GM23338 (cell line): ENCODE data around the gene TCERG1L. TPM values are rescaled to one million over a fixed set of nuclear protein-coding genes. Genes with fewer than 3 reads are reported as not detected.

Experiments used
- ATAC-seq: fragments of 200-7000 bp; cut with Tn5 transposase; 3 replicates; pipeline ENCODE4 v1.9.1; 2020
- DNase-seq: peaks from one replicate; pipeline ENCODE4 v3.0.0-alpha.2; 2015; ENCODE audit warnings: low spot score
- H2AFZ ChIP-seq: fragments of 200-600 bp; sonication (generic); 2 replicates; pipeline ENCODE4 v1.8.0; 2016; ENCODE audit warnings: antibody characterized with exemption, mild to moderate bottlenecking, moderate library complexity
- H3F3A ChIP-seq: fragments of 200-600 bp; sonication (generic); replicated peaks from 2 replicates; pipeline ENCODE4 v1.8.0; 2017; ENCODE audit warnings: antibody characterized with exemption, mixed run types, low read depth
- H3K27ac ChIP-seq: fragments of 200-600 bp; sonication (generic); 2 replicates; pipeline ENCODE4 v1.6.1; 2016; ENCODE audit warnings: low read depth
- H3K27me3 ChIP-seq: fragments of 200-600 bp; sonication (generic); 2 replicates; pipeline ENCODE4 v1.8.0; 2016; ENCODE audit warnings: mild to moderate bottlenecking, mixed run types, moderate library complexity; ENCODE audit not compliant: insufficient read depth
- H3K36me3 ChIP-seq: fragments of 200-600 bp; sonication (generic); 2 replicates; pipeline ENCODE4 v1.8.0; 2016; ENCODE audit warnings: mild to moderate bottlenecking; ENCODE audit not compliant: insufficient read depth
- H3K4me1 ChIP-seq: fragments of 200-600 bp; sonication (generic); 2 replicates; pipeline ENCODE4 v1.8.0; 2016; ENCODE audit warnings: mild to moderate bottlenecking, moderate library complexity; ENCODE audit not compliant: insufficient read depth
- H3K4me2 ChIP-seq: fragments of 200-600 bp; sonication (generic); 2 replicates; pipeline ENCODE4 v1.7.1; 2017; ENCODE audit warnings: mixed run types
- H3K4me3 ChIP-seq: fragments of 200-600 bp; sonication (generic); 2 replicates; pipeline ENCODE4 v1.6.1; 2016; ENCODE audit warnings: mixed run types
- H3K79me2 ChIP-seq: fragments of 200-600 bp; sonication (generic); replicated peaks from 2 replicates; pipeline ENCODE4 v1.8.0; 2017; ENCODE audit warnings: mild to moderate bottlenecking; ENCODE audit not compliant: insufficient read depth
- H3K9me2 ChIP-seq: fragments of 200-600 bp; sonication (generic); 2 replicates; pipeline ENCODE4 v1.8.0; 2017; ENCODE audit not compliant: insufficient read depth
- H4K20me1 ChIP-seq: fragments of 200-600 bp; sonication (generic); replicated peaks from 2 replicates; pipeline ENCODE4 v1.8.0; 2017; ENCODE audit warnings: mild to moderate bottlenecking; ENCODE audit not compliant: insufficient read depth
- H3K27ac Mint-ChIP-seq: 2 replicates; pipeline ENCODE4 v1.8.0; 2020; ENCODE audit warnings: inconsistent platforms, mild to moderate bottlenecking, moderate library complexity, mixed read lengths
- H3K27me3 Mint-ChIP-seq: 3 replicates; pipeline ENCODE4 v1.8.0; 2022; ENCODE audit warnings: low read depth, mild to moderate bottlenecking, moderate library complexity, mixed read lengths, inconsistent platforms; ENCODE audit not compliant: insufficient read depth, poor library complexity
- H3K36me3 Mint-ChIP-seq: 3 replicates; pipeline ENCODE4 v1.8.0; 2021; ENCODE audit warnings: low read depth, mild to moderate bottlenecking, inconsistent platforms, moderate library complexity, mixed read lengths
- H3K4me1 Mint-ChIP-seq: 3 replicates; pipeline ENCODE4 v1.8.0; 2020; ENCODE audit warnings: mild to moderate bottlenecking, inconsistent platforms, mixed read lengths
- H3K4me3 Mint-ChIP-seq: 3 replicates; pipeline ENCODE4 v1.8.0; 2021; ENCODE audit warnings: moderate library complexity, mild to moderate bottlenecking, inconsistent platforms, mixed read lengths
- H3K9me3 Mint-ChIP-seq: 3 replicates; pipeline ENCODE4 v1.8.0; 2020; ENCODE audit warnings: moderate library complexity, mild to moderate bottlenecking, inconsistent platforms, mixed read lengths
- CREB1 ChIP-seq: fragments of 250-450 bp; sonication (Bioruptor Pico); IDR thresholded peaks from 2 replicates; pipeline ENCODE4 v1.5.0; 2020; ENCODE audit warnings: low read depth, mild to moderate bottlenecking, moderate library complexity
- EZH2 ChIP-seq: fragments of 200-600 bp; sonication (generic); IDR thresholded peaks from one replicate; pipeline ENCODE4 v1.8.0; 2017; ENCODE audit warnings: antibody characterized with exemption, mild to moderate bottlenecking, low read depth; ENCODE audit not compliant: unreplicated experiment
- EZH2phosphoT487 ChIP-seq: fragments of 200-600 bp; sonication (generic); IDR thresholded peaks from one replicate; pipeline ENCODE4 v1.8.1; 2018; ENCODE audit warnings: antibody characterized with exemption; ENCODE audit not compliant: unreplicated experiment
- JUNB ChIP-seq: IDR thresholded peaks from one replicate; pipeline ENCODE4 v1.6.1; 2016; ENCODE audit warnings: antibody characterized with exemption; ENCODE audit not compliant: unreplicated experiment
- NANOG ChIP-seq: IDR thresholded peaks from 2 replicates; pipeline ENCODE4 v1.6.1; 2016; ENCODE audit warnings: antibody characterized with exemption, borderline replicate concordance
- POLR2AphosphoS5 ChIP-seq: IDR thresholded peaks from 2 replicates; pipeline ENCODE4 v1.6.1; 2016; ENCODE audit warnings: antibody characterized with exemption, low read depth
- STAT1 ChIP-seq: IDR thresholded peaks from one replicate; pipeline ENCODE4 v1.6.1; 2016; ENCODE audit warnings: antibody characterized with exemption; ENCODE audit not compliant: unreplicated experiment
- ZNF114 ChIP-seq: fragments of 250-450 bp; sonication (Bioruptor Pico); IDR thresholded peaks from 2 replicates; pipeline ENCODE4 v1.5.0; 2020; ENCODE audit warnings: mild to moderate bottlenecking, moderate library complexity
- ZNF331 ChIP-seq: fragments of 250-450 bp; sonication (Bioruptor Pico); IDR thresholded peaks from 2 replicates; pipeline ENCODE4 v1.5.0; 2020; ENCODE audit warnings: low read depth, mild to moderate bottlenecking, moderate library complexity
- polyA plus RNA-seq: library from polyadenylated mRNA; unstranded; fragments of >200 nt; fragmentation: Nextera tagmentation; extraction: Ambion mirVana; gene quantifications from 2 replicates; pipeline ENCODE4 v1.2.1, GENCODE V29; 2016
- total RNA-seq: library from RNA; depleted of rRNA; stranded (reverse); fragments of >200 nt; shearing (Covaris generic); gene quantifications from 2 replicates; pipeline ENCODE4 v1.2.3, GENCODE V29; 2014
- TF ChIP-seq, protein P1 (sequence below): IDR thresholded peaks from one replicate; pipeline ENCODE4 v1.6.1; 2018; ENCODE audit warnings: antibody characterized with exemption; ENCODE audit not compliant: unreplicated experiment
- TF ChIP-seq, protein P2 (sequence below), 2 experiments: fragments of 200-600 bp in 1 of 2; sonication (generic) in 1 of 2; conservative IDR thresholded peaks; 2 replicates each; pipeline versions ENCODE4 v1.5.1 to v1.6.1; 2016 to 2017; ENCODE audit warnings: antibody characterized with exemption in 2 of 2, low read depth in 2 of 2, mild to moderate bottlenecking in 2 of 2, moderate library complexity in 1 of 2
- TF ChIP-seq, protein P3 (sequence below): fragments of 250-450 bp; sonication (Bioruptor Pico); IDR thresholded peaks from 2 replicates; pipeline ENCODE4 v1.5.0; 2020; ENCODE audit warnings: mild to moderate bottlenecking, moderate library complexity
- TF ChIP-seq, protein P4 (sequence below): IDR thresholded peaks from 2 replicates; pipeline ENCODE4 v1.6.1; 2016; ENCODE audit warnings: antibody characterized with exemption

Gene TCERG1L
- total and polyA plus RNA-seq, 2 experiments from 2014 or later: 3.9 to 5.5 TPM

DNA sequence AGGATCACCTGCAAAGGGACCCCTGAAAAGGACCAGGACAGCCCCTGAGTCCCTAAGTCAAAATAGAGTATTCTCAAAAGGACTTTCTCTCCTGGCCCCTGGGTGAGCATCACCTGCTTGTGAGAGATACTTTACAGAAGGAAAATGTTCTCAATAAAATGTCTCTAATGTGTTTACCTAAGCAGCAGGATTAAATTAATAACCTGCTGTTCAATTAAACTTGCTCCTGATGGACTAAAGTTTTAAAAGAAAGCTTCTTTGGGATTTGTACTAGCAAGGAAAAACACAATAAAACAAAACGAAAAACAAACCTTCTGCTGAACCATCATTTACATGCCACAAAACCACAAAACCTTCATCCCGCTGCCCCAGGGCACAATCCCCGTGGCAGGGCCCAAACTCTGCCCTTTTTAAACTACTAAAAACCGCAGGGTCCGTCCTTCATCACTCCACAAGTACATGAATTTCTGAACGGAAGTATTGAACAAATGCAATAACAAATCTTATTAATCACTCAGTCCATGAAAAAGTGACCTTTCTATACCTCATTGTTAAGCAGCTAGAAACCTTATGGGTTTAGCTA is 197.7 kb downstream of the TCERG1L start:
- Histone ChIP-seq H3K4me3 (no peak overlapping the region), H3K36me3 (no peaks in the 10 kb centered on the region), H3K27me3 (no peaks in the 10 kb centered on the region), H3K27ac (no peak overlapping the region), H3K4me1 (no peaks in the 10 kb centered on the region), H3K4me2 (no peak overlapping the region), H4K20me1 (no peaks in the 10 kb centered on the region), H3F3A (no peaks in the 10 kb centered on the region), H2AFZ (no peak overlapping the region), H3K79me2 (no peaks in the 10 kb centered on the region), H3K9me2 (no peaks in the 10 kb centered on the region)
- no peak overlapping the region for H3K27ac Mint-ChIP-seq
- H3K9me3 Mint-ChIP-seq: peaks cover 47% of the 10 kb centered on the region
- H3K4me1 Mint-ChIP-seq: peaks cover 5% of the 10 kb centered on the region; the same call in 1 of the 3 replicates
- H3K36me3 Mint-ChIP-seq: peaks cover 6% of the 10 kb centered on the region
- H3K27me3 Mint-ChIP-seq: peaks cover 4% of the 10 kb centered on the region
- DNase-seq: no peak
- H3K4me3 Mint-ChIP-seq: no peak overlapping the region
- TF ChIP-seq, protein P1, sequence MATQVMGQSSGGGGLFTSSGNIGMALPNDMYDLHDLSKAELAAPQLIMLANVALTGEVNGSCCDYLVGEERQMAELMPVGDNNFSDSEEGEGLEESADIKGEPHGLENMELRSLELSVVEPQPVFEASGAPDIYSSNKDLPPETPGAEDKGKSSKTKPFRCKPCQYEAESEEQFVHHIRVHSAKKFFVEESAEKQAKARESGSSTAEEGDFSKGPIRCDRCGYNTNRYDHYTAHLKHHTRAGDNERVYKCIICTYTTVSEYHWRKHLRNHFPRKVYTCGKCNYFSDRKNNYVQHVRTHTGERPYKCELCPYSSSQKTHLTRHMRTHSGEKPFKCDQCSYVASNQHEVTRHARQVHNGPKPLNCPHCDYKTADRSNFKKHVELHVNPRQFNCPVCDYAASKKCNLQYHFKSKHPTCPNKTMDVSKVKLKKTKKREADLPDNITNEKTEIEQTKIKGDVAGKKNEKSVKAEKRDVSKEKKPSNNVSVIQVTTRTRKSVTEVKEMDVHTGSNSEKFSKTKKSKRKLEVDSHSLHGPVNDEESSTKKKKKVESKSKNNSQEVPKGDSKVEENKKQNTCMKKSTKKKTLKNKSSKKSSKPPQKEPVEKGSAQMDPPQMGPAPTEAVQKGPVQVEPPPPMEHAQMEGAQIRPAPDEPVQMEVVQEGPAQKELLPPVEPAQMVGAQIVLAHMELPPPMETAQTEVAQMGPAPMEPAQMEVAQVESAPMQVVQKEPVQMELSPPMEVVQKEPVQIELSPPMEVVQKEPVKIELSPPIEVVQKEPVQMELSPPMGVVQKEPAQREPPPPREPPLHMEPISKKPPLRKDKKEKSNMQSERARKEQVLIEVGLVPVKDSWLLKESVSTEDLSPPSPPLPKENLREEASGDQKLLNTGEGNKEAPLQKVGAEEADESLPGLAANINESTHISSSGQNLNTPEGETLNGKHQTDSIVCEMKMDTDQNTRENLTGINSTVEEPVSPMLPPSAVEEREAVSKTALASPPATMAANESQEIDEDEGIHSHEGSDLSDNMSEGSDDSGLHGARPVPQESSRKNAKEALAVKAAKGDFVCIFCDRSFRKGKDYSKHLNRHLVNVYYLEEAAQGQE: no peak
- TF ChIP-seq, protein P2, sequence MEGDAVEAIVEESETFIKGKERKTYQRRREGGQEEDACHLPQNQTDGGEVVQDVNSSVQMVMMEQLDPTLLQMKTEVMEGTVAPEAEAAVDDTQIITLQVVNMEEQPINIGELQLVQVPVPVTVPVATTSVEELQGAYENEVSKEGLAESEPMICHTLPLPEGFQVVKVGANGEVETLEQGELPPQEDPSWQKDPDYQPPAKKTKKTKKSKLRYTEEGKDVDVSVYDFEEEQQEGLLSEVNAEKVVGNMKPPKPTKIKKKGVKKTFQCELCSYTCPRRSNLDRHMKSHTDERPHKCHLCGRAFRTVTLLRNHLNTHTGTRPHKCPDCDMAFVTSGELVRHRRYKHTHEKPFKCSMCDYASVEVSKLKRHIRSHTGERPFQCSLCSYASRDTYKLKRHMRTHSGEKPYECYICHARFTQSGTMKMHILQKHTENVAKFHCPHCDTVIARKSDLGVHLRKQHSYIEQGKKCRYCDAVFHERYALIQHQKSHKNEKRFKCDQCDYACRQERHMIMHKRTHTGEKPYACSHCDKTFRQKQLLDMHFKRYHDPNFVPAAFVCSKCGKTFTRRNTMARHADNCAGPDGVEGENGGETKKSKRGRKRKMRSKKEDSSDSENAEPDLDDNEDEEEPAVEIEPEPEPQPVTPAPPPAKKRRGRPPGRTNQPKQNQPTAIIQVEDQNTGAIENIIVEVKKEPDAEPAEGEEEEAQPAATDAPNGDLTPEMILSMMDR (conservative IDR thresholded peaks at IDR 0.05; ENCODE audit: low read depth in 2 of 2): no peak
- no peak for TF ChIP-seq JUNB
- no peak for TF ChIP-seq NANOG
- no peak for TF ChIP-seq EZH2phosphoT487
- TF ChIP-seq STAT1: no peak
- TF ChIP-seq POLR2AphosphoS5: no peak
- TF ChIP-seq, protein P3, sequence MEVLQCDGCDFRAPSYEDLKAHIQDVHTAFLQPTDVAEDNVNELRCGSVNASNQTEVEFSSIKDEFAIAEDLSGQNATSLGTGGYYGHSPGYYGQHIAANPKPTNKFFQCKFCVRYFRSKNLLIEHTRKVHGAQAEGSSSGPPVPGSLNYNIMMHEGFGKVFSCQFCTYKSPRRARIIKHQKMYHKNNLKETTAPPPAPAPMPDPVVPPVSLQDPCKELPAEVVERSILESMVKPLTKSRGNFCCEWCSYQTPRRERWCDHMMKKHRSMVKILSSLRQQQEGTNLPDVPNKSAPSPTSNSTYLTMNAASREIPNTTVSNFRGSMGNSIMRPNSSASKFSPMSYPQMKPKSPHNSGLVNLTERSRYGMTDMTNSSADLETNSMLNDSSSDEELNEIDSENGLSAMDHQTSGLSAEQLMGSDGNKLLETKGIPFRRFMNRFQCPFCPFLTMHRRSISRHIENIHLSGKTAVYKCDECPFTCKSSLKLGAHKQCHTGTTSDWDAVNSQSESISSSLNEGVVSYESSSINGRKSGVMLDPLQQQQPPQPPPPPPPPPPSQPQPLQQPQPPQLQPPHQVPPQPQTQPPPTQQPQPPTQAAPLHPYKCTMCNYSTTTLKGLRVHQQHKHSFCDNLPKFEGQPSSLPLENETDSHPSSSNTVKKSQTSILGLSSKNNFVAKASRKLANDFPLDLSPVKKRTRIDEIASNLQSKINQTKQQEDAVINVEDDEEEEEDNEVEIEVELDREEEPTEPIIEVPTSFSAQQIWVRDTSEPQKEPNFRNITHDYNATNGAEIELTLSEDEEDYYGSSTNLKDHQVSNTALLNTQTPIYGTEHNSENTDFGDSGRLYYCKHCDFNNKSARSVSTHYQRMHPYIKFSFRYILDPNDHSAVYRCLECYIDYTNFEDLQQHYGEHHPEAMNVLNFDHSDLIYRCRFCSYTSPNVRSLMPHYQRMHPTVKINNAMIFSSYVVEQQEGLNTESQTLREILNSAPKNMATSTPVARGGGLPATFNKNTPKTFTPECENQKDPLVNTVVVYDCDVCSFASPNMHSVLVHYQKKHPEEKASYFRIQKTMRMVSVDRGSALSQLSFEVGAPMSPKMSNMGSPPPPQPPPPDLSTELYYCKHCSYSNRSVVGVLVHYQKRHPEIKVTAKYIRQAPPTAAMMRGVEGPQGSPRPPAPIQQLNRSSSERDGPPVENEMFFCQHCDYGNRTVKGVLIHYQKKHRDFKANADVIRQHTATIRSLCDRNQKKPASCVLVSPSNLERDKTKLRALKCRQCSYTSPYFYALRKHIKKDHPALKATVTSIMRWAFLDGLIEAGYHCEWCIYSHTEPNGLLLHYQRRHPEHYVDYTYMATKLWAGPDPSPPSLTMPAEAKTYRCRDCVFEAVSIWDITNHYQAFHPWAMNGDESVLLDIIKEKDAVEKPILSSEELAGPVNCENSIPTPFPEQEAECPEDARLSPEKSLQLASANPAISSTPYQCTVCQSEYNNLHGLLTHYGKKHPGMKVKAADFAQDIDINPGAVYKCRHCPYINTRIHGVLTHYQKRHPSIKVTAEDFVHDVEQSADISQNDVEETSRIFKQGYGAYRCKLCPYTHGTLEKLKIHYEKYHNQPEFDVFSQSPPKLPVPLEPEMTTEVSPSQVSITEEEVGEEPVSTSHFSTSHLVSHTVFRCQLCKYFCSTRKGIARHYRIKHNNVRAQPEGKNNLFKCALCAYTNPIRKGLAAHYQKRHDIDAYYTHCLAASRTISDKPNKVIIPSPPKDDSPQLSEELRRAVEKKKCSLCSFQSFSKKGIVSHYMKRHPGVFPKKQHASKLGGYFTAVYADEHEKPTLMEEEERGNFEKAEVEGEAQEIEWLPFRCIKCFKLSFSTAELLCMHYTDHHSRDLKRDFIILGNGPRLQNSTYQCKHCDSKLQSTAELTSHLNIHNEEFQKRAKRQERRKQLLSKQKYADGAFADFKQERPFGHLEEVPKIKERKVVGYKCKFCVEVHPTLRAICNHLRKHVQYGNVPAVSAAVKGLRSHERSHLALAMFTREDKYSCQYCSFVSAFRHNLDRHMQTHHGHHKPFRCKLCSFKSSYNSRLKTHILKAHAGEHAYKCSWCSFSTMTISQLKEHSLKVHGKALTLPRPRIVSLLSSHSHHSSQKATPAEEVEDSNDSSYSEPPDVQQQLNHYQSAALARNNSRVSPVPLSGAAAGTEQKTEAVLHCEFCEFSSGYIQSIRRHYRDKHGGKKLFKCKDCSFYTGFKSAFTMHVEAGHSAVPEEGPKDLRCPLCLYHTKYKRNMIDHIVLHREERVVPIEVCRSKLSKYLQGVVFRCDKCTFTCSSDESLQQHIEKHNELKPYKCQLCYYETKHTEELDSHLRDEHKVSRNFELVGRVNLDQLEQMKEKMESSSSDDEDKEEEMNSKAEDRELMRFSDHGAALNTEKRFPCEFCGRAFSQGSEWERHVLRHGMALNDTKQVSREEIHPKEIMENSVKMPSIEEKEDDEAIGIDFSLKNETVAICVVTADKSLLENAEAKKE: no peak
- no peak for TF ChIP-seq CREB1 (CRISPR knock-in tag)
- no peak for TF ChIP-seq EZH2
- TF ChIP-seq ZNF331 (CRISPR knock-in tag): no peak
- TF ChIP-seq, protein P4, sequence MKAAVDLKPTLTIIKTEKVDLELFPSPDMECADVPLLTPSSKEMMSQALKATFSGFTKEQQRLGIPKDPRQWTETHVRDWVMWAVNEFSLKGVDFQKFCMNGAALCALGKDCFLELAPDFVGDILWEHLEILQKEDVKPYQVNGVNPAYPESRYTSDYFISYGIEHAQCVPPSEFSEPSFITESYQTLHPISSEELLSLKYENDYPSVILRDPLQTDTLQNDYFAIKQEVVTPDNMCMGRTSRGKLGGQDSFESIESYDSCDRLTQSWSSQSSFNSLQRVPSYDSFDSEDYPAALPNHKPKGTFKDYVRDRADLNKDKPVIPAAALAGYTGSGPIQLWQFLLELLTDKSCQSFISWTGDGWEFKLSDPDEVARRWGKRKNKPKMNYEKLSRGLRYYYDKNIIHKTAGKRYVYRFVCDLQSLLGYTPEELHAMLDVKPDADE: no peak
- no peak for TF ChIP-seq ZNF114 (CRISPR knock-in tag)
- ATAC-seq: no peak
